ENCODE measurements around the gene ATP8A2. TPM values are rescaled to one million over a fixed set of nuclear protein-coding genes. Genes with fewer than 3 reads are reported as not detected.

The ATP8A2 gene
- polyA plus RNA-seq, 12 donors: 1.3 to 3.3 (median 2.4) TPM; not detected in 1

DNA sequence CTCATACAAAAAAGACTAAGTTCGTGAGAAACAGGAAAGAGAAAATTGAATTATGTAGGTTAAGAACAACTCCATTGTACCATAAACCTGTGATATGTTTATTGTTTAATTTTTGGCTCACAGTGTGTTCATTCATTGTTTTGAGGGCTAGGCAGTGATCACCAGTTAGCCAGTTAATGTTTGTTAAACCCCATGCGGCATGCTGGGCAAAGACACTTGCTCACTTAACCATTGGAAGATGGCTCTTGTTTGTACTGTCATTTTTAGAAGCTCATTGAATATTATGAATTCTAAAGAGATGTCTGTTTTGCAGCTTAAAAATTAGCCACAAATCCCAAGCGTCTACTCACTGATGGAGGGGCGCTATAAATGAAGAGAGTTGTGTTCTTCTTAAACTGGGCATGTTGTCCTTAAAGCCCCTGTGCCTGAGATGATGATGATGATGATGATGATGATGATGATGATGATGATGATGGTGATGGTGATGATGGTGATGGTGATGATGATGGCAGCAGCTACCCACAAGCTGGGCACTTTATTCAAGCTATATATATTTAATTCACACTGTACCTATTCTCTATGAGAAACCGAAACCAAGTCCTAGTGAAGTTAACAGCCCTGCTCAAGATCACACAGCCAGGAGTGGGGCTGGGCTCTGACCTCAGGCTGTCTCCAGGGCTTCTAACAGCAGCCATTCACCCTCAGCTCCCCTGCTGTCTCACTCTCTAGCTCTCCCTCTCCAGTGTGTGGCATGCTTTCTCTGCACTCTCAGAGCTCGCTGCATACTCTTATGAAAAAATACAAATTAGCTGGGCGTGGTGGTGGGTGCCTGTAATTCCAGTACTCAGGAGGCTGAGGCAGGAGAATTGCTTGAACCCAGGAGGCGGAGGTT, 510.9 kb downstream of the ATP8A2 start:
- DNase-seq: no peak

DNA sequence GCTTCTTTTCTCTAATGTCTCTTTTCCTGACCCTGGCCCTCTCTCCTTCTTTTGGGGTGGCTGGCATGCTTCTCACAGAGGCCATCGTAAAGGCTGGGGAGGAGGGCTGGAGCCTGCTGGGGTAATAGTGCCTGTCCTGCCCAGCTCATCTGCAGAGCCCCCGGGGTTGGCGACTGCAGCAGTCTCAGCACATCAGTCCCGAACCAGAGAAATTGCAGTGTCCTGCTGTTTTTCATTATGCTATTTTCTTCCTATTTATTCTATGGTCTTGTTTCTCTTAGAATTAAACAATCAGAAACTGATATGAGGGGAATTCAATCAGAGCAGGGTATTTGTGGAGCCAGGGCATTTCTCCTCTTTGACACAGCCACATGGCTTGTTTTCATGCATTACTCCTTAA, 513.6 kb downstream of the ATP8A2 start:
- DNase-seq: no peak

DNA sequence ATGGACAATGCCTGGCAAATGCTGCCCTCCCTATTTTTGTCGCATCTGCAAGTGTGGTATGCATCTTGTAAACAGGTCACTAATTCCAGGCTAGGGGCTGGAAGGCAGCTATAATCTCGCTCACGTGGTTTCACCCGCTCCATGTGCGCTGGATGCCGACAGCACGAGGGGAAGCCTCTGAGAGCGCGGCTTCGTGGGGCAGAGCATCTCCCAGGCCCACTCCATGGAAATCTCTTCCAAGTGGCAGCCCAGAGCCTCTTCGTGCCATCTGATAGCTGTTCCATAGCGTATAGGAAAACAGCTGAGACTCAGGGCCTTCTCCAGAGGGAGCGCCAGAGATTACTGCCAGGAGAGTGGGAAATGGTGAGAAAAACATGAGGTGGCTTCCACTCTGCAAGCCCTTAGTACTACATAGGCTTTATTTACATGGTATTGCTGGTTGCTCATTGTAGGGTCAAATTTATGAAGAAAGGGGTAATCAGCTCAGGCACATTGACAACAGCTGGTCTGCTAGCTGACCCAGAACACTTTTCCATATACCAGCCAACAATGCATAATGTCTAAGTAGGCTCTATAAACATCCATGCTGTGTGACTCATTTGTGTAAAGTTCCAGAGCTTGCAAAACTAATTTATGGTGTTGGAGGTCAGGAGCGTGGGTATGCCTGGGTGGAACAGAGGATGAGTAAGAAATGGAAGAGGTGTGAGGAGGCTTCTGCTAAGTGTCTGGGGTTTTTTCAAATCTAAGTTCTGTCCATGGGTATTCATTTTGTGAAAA, 514.9 kb downstream of the ATP8A2 start:
- DNase-seq: no peak

GRCh38 chr13:25887962-25888655, 516.3 kb downstream of the ATP8A2 start:
- no peak for DNase-seq

DNA sequence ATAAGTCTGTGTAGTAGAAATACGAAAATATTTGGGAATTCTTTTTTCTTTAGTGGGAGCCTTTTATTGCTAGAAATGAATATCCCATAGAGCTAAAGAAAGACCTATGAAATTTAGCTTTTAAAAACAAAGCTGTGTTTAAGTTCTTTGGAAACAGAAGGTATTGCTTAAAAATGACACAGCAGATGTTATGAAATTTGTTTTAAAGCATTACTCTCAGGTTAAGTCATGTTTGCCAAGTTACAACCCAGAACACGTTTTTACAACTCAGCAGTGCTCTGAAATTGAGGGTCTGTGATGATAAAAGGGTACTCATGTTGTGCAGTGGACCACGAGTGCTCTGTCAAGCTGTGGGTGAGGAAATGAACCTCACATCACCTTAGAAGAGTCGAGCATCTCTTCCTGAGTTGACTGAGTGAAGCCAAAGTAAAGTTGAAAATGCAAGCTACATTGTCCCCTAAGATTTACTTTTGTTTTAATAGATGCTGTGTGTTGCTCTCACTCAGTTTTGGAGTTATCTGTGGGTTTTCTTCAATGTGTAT, 519.0 kb downstream of the ATP8A2 start:
- no peak for DNase-seq

DNA sequence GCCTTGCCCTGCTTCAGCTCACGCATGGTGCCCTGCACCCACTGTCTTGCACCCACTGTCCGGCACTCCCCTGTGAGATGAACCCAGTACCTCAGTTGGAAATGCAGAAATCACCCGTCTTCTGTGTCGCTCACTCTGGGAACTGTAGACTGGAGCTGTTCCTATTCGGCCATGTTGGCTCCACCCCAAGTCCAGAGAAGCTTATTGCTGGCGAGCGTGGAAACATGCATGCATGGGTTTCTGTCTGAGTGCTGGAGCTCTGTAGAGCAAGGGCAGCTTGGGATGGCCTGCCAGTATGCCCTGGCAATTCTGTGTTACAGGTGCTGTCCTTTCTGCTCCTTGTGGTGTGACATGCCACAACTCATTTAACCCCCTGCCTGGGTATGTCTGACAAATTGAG, 527.2 kb downstream of the ATP8A2 start:
- DNase-seq: no peak

DNA sequence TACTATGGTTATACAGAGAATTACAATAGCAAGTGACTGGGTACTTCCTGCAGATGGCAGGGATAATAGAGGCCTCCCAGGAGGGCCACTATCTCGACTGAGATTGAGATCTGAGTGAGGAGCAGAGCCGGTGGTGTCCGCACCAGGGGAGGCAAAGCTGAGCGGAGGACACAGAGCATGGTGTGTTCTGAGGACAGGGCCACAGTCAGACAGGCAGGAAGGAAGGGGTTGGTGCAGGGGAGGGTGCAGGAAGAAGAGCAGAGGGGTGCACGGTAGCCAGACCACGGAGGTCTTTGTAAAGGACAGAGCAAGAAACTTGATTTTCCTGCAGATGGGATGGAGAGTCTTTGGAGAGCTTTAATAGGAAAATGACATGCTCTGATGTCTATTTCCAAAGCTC, 527.7 kb downstream of the ATP8A2 start:
- no peak for DNase-seq

- DNase-seq: no peak
These were observed 528.2 kb downstream of the ATP8A2 start for GRCh38 chr13:25899952-25900351.

GRCh38 chr13:25901460-25902376, 529.9 kb downstream of the ATP8A2 start:
- no peak for DNase-seq

- no peak for DNase-seq
These were observed 530.7 kb downstream of the ATP8A2 start for GRCh38 chr13:25902455-25902854.

DNA sequence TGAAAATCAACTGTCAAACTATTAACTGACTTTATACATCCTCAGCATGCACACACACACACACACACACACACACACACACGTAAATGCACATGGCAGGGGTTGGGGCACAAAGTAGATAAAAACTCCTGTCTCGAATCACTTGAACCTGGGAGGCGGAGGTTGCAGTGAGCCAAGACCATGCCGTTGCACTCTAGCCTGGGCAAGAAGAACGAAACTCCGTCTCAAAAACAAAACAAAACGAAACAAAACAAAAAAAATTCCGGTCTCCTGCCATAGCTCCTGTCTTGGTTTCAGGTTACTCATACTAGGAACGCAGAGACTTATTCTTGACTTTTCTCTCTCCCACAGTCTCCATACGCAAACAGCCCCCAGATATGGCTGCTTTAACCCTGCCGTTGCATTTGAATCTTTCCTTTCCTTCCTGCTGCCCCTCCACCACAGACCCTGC, 531.1 kb downstream of the ATP8A2 start:
- DNase-seq: no peak

DNA sequence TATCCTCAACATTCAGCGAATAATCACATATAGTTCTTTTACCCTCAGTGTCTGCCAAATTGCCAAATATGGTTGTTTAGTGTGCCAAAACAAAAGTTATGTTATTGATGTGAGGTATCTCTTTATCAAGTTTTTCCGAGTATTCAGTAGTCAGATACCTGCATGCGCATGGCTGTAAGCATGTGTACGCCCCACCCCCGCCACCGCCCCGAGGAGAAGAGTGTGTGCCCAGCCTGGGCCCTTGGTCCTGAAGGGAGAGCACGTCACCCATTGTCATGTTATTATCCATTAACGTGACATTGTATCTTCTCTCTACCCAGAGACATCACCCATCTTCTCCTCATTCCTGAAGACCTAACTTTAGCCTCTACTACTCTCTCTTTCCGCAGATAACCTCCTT, 533.1 kb downstream of the ATP8A2 start:
- no peak for DNase-seq

- DNase-seq: no peak
These were observed 533.8 kb downstream of the ATP8A2 start for GRCh38 chr13:25905611-25906010.

DNA sequence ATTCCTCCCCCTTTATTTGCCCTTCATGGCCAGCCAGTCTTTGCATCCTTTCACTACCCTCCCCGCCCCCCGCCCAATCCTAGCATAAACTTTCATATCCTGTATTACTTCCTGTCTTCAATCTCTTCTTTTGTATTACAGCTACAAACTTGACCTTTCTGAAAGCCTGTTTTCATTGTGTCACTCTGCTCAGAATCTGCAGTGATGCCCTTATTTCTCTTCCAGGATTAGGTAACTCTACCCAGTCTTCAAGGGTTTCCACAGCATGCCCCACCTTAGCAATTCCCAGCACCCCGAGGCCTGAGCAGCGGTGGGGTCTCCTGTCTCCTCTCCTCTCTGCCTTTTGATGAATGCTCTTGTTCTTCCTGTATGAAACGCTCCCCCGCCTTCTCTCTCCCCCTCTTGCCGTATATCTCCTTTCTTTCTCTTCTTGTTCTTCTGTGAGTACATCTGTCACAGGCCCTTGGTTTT, 534.5 kb downstream of the ATP8A2 start:
- DNase-seq: no peak

- DNase-seq: no peak
These were observed 536.6 kb downstream of the ATP8A2 start for GRCh38 chr13:25908366-25908765.

- DNase-seq: no peak
These were observed 538.5 kb downstream of the ATP8A2 start for GRCh38 chr13:25910243-25910642.

GRCh38 chr13:25910991-25911419, 539.2 kb downstream of the ATP8A2 start:
- no peak for DNase-seq

DNA sequence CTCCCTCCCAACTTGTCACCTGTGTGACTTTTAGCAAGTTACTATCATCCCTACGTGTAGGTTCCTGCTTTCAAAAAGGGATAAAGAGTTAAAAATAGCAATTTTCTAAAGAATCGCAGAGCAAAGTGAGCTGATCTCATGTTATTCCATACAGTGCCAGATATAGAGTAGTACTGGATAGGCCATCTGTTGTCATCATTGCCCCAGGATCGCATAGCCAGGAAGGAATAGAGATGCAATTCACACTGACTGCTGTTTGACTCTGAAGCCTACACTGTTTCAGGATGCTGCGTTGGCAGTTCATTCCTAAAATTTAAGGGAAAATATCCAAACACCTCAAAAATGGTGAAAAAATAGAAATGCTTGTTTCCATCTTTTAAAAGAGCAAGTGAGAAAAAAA, 541.2 kb downstream of the ATP8A2 start:
- DNase-seq: no peak

DNA sequence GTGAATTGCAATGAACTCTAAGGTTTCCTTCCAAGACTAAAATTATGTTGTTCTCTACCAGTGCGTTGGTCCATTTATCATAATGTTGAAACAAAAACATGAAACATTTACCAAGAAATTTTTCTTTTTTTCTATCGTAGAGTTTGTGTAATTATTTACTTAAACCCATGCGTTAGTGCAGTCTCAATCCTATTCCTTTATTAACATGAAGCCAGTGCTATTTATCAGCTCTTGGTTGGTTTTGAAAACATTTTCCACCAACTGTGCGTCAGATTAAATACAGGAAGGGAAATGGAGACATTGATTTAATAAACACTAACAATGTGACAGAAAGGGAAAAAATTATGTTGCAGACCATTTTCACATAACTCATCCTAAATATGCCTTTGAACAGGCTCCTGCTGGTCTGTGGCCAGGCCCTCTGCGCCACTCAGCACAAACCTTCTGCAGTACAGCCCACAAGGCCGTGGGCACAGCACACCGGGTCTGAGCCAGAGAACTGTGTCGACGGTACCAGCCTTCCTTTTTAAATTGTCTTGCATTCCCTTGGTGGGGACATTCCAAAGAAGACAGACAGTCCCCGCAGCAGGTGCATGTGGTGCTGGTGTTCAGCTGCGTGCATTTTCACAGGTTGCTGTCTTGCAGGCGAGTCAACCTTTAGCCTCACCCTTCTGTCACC, 544.2 kb downstream of the ATP8A2 start:
- DNase-seq: no peak

- no peak for DNase-seq
These were observed 548.5 kb downstream of the ATP8A2 start for GRCh38 chr13:25920277-25920676.
